Measurements from ENCODE around the gene PPOX.

PPOX gene

GRCh38 chr1:161153682-161154337 lies 12.4 kb upstream of the PPOX start, which contains the start of gene UFC1:
Gene UFC1, plus strand, starts transcription at chr1:161153978. Its CDS starts 20 bp downstream, at chr1:161153998.
- peak; percentile 92 to 96 for ATAC-seq

GRCh38 chr1:161157867-161158266 lies 8.4 kb upstream of the PPOX start:
- no peak for ATAC-seq

GRCh38 chr1:161158316-161159010 lies 7.8 kb upstream of the PPOX start:
- no peak for ATAC-seq

GRCh38 chr1:161159087-161159912 lies 6.9 kb upstream of the PPOX start, which contains the start of gene USP21:
Gene USP21, plus strand, starts transcription at chr1:161159500. Its CDS starts 1,141 bp downstream, at chr1:161160641.
- peak; percentile 91 for ATAC-seq

- no peak for ATAC-seq
Measured at GRCh38 chr1:161159913-161160243, 6.3 kb upstream of the PPOX start.

- no peak for ATAC-seq
Measured at GRCh38 chr1:161160671-161161145, 5.5 kb upstream of the PPOX start.

- ATAC-seq, result no peak
Measured at GRCh38 chr1:161161652-161162051, 4.6 kb upstream of the PPOX start.

- no peak for ATAC-seq
Measured at GRCh38 chr1:161162052-161162451, 4.2 kb upstream of the PPOX start.

GRCh38 chr1:161162806-161163205 lies 3.4 kb upstream of the PPOX start:
- ATAC-seq, result no peak

GRCh38 chr1:161163793-161164192 lies 2.4 kb upstream of the PPOX start:
- ATAC-seq, result no peak

- ATAC-seq, result no peak
Measured at GRCh38 chr1:161164901-161165610, 1.2 kb upstream of the PPOX start.

- ATAC-seq, result no peak
Measured at GRCh38 chr1:161166669-161167548, 683 bp downstream of the PPOX start.

GRCh38 chr1:161168906-161169305 lies 2.7 kb downstream of the PPOX start:
- no peak for ATAC-seq

- no peak for ATAC-seq
Measured at GRCh38 chr1:161171191-161171590, 5.0 kb downstream of the PPOX start.

GRCh38 chr1:161171696-161172095 lies 5.5 kb downstream of the PPOX start:
- no peak for ATAC-seq

GRCh38 chr1:161172349-161172748 lies 6.1 kb downstream of the PPOX start:
- no peak for ATAC-seq

GRCh38 chr1:161172776-161173376 lies 6.7 kb downstream of the PPOX start:
- ATAC-seq, result no peak

GRCh38 chr1:161173711-161174110 lies 7.5 kb downstream of the PPOX start:
- no peak for ATAC-seq

GRCh38 chr1:161174911-161175310 lies 8.7 kb downstream of the PPOX start:
- ATAC-seq, result no peak

- no peak for ATAC-seq
Measured at GRCh38 chr1:161175771-161176453, 9.7 kb downstream of the PPOX start.
